PC-9 (cell line): ENCODE data around the gene NELFCD.

Source experiments
- CTCF ChIP-seq: fragments of 200-600 bp; sonication (generic); conservative IDR thresholded peaks from 2 replicates; pipeline ENCODE4 v1.6.1; 2017; ENCODE audit warnings: mixed run types, antibody characterized with exemption, mild to moderate bottlenecking, moderate library complexity
- EZH2 ChIP-seq: fragments of 200-600 bp; sonication (generic); IDR thresholded peaks from 2 replicates; pipeline ENCODE4 v1.8.0; 2017; ENCODE audit warnings: antibody characterized with exemption, low read depth

- no peak for TF ChIP-seq CTCF
- TF ChIP-seq EZH2, result no peak
Observed at GRCh38 chr20:58980711-58981627, at the start of gene NELFCD.
